Measurements from ENCODE around the gene PLEKHJ1.

DNA sequence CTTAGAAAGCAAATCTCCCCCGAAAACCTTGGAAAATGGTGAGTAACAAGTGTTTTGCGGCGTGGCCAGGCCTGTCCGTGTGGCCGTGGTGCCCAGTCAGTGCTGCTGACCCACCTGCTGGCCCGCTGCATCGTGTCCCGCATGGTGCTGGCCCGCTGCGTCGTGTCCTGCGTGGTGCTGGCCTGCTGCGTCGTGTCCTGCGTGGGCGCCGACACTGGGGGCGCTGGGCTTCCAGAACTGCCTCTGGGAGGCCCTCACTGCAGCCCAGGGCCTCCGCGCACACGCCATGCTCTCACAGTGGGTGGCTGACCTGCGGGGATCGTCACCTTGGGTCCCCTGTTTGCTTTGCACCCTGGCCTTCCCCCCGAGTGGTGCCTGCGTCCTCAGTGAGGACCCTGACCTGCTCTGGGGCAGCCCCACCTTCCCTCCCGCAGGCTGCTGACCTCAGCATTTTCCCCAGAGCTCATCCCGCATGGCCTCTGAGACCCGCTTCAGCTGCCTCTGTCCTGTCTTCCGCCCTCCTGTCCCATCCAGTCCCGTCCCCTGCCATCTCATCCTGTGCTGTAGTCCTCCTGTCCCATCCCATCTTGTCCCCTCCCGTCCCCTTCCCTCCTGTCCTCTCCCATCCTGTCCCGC lies 10.6 kb downstream of the PLEKHJ1 start:
- TF ChIP-seq CTCF (IDR thresholded peaks at IDR 0.05; ENCODE audit: poor library complexity, severe bottlenecking) (no peak), EZH2 (IDR thresholded peaks at IDR 0.05; ENCODE audit: borderline replicate concordance, insufficient read depth, low read length, poor library complexity, severe bottlenecking) (no peak), SMC3 (conservative IDR thresholded peaks at IDR 0.05; ENCODE audit: poor library complexity) (no peak), POLR2AphosphoS5 (IDR thresholded peaks at IDR 0.05) (no peak), EP300 (conservative IDR thresholded peaks at IDR 0.05; ENCODE audit: poor library complexity, severe bottlenecking) (no peak), MXI1 (conservative IDR thresholded peaks at IDR 0.05; ENCODE audit: poor library complexity, severe bottlenecking) (no peak), RAD21 (conservative IDR thresholded peaks at IDR 0.05) (no peak), TAF1 (IDR thresholded peaks at IDR 0.05; ENCODE audit: low read depth) (no peak)
- TF ChIP-seq, protein P1, sequence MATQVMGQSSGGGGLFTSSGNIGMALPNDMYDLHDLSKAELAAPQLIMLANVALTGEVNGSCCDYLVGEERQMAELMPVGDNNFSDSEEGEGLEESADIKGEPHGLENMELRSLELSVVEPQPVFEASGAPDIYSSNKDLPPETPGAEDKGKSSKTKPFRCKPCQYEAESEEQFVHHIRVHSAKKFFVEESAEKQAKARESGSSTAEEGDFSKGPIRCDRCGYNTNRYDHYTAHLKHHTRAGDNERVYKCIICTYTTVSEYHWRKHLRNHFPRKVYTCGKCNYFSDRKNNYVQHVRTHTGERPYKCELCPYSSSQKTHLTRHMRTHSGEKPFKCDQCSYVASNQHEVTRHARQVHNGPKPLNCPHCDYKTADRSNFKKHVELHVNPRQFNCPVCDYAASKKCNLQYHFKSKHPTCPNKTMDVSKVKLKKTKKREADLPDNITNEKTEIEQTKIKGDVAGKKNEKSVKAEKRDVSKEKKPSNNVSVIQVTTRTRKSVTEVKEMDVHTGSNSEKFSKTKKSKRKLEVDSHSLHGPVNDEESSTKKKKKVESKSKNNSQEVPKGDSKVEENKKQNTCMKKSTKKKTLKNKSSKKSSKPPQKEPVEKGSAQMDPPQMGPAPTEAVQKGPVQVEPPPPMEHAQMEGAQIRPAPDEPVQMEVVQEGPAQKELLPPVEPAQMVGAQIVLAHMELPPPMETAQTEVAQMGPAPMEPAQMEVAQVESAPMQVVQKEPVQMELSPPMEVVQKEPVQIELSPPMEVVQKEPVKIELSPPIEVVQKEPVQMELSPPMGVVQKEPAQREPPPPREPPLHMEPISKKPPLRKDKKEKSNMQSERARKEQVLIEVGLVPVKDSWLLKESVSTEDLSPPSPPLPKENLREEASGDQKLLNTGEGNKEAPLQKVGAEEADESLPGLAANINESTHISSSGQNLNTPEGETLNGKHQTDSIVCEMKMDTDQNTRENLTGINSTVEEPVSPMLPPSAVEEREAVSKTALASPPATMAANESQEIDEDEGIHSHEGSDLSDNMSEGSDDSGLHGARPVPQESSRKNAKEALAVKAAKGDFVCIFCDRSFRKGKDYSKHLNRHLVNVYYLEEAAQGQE (IDR thresholded peaks at IDR 0.05; ENCODE audit: borderline replicate concordance), result no peak

Data from neural cell (in vitro differentiated cells).